IgD-negative memory B cell (primary cell): Measurements from ENCODE around the gene TMEM204. TPM values are rescaled to one million over a fixed set of nuclear protein-coding genes. Genes with fewer than 3 reads are reported as not detected.

Experiments used
- H3K27ac Mint-ChIP-seq, 3 donors: one replicate each; pipeline ENCODE4 v1.8.0; 2020 to 2022; ENCODE audit warnings: mild to moderate bottlenecking in 3 of 3, mixed read lengths in 3 of 3, moderate library complexity in 1 of 3
- H3K27me3 Mint-ChIP-seq: one replicate; pipeline ENCODE4 v1.8.0; 2021; ENCODE audit warnings: mixed read lengths
- H3K36me3 Mint-ChIP-seq: one replicate; pipeline ENCODE4 v1.8.0; 2020; ENCODE audit warnings: mild to moderate bottlenecking, mixed read lengths
- H3K4me1 Mint-ChIP-seq, 3 donors: one replicate each; pipeline ENCODE4 v1.8.0; 2020 to 2022; ENCODE audit warnings: mixed read lengths in 3 of 3, mild to moderate bottlenecking in 1 of 3
- H3K4me3 Mint-ChIP-seq, 4 donors: one replicate each; pipeline ENCODE4 v1.8.0; 2020 to 2022; ENCODE audit warnings: mild to moderate bottlenecking in 4 of 4, mixed read lengths in 4 of 4, moderate library complexity in 3 of 4
- H3K9me3 Mint-ChIP-seq, 3 donors: one replicate each; pipeline ENCODE4 v1.8.0; 2020 to 2021; ENCODE audit warnings: mixed read lengths in 3 of 3, mild to moderate bottlenecking in 1 of 3
- polyA plus RNA-seq: library from polyadenylated mRNA; unstranded; fragments of 300-500 nt; fragmentation: Illumina TruSeq; gene quantifications from one replicate; pipeline ENCODE4 v1.2.3, GENCODE V29; 2021

Gene TMEM204
- polyA plus RNA-seq, 1 donor from 2014 or later: 2.9 TPM

DNA sequence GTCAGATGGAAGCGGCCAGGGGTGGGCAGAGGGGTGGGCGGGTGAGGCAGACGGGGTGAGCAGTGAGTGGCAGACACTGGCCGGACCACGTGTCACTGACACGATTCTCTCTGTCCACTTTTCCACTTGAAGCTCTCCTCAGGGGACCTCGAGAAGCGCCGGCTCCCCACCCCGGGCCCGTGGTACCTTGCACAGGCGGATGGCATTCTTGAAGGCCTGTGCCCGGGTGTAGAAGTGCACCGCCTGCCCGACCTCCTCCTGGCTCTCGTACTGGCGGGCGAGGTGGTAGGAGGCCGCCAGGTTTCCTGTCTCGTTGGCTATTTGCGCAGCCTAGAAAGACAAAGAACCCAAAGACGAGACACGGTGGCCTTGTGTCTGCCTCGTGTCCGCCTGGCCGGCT is 9.1 kb upstream of the TMEM204 start:
- Mint-ChIP-seq H3K4me1 (peaks cover 0 to 4% (median 2%) of the 10 kb centered on the region in 3 donors), H3K27ac (no peak overlapping the region), H3K9me3 (no peaks in the 10 kb centered on the region), H3K4me3 (no peak overlapping the region), H3K36me3 (peaks cover under 1% of the 10 kb centered on the region), H3K27me3 (peaks cover 1% of the 10 kb centered on the region)

- H3K27me3 Mint-ChIP-seq: peaks cover 1% of the 10 kb centered on the region
- no peaks in the 10 kb centered on the region for H3K9me3 Mint-ChIP-seq
- H3K4me3 Mint-ChIP-seq: no peak overlapping the region
- peaks cover 0 to 4% (median 2%) of the 10 kb centered on the region in 3 donors for H3K4me1 Mint-ChIP-seq
- peaks cover 1% of the 10 kb centered on the region for H3K36me3 Mint-ChIP-seq
- H3K27ac Mint-ChIP-seq: no peak overlapping the region
These were observed 7.4 kb upstream of the TMEM204 start for GRCh38 chr16:1525871-1526607.

GRCh38 chr16:1526608-1527555 is 6.6 kb upstream of the TMEM204 start:
- Mint-ChIP-seq H3K4me1 (peaks cover 0 to 4% (median 2%) of the 10 kb centered on the region in 3 donors), H3K27ac (peak overlapping the region in 2 of 3 donors; percentile 16 to 27), H3K9me3 (no peaks in the 10 kb centered on the region), H3K27me3 (peaks cover 1% of the 10 kb centered on the region), H3K36me3 (peaks cover 1% of the 10 kb centered on the region), H3K4me3 (peak overlapping the region in 1 of 4 donors; percentile 43)

- Mint-ChIP-seq H3K9me3 (no peaks in the 10 kb centered on the region), H3K4me3 (peak overlapping the region in 1 of 4 donors; percentile 28), H3K36me3 (peaks cover 1% of the 10 kb centered on the region), H3K27me3 (peaks cover 1% of the 10 kb centered on the region), H3K4me1 (peaks cover 0 to 4% (median 2%) of the 10 kb centered on the region in 3 donors), H3K27ac (peak overlapping the region in 1 of 3 donors; percentile 67)
These were observed 5.3 kb upstream of the TMEM204 start for GRCh38 chr16:1527836-1528811.

GRCh38 chr16:1528921-1529537 is 4.4 kb upstream of the TMEM204 start:
- Mint-ChIP-seq H3K27ac (no peak overlapping the region), H3K4me1 (peaks cover 2 to 4% (median 2%) of the 10 kb centered on the region in 3 donors), H3K9me3 (no peaks in the 10 kb centered on the region), H3K27me3 (peaks cover 1% of the 10 kb centered on the region), H3K36me3 (peaks cover 1% of the 10 kb centered on the region), H3K4me3 (no peak overlapping the region)

GRCh38 chr16:1530349-1530882 is 3.0 kb upstream of the TMEM204 start:
- no peaks in the 10 kb centered on the region for H3K9me3 Mint-ChIP-seq
- H3K4me1 Mint-ChIP-seq: peaks cover 5 to 10% (median 7%) of the 10 kb centered on the region in 3 donors
- no peak overlapping the region for H3K4me3 Mint-ChIP-seq
- H3K27ac Mint-ChIP-seq: no peak overlapping the region
- peaks cover 1% of the 10 kb centered on the region for H3K36me3 Mint-ChIP-seq
- peaks cover 1% of the 10 kb centered on the region for H3K27me3 Mint-ChIP-seq

GRCh38 chr16:1530883-1531637 is 2.4 kb upstream of the TMEM204 start:
- Mint-ChIP-seq H3K36me3 (peaks cover 1% of the 10 kb centered on the region), H3K4me1 (peaks cover 7 to 10% (median 10%) of the 10 kb centered on the region in 3 donors), H3K27me3 (peaks cover 1% of the 10 kb centered on the region), H3K27ac (no peak overlapping the region), H3K4me3 (no peak overlapping the region), H3K9me3 (no peaks in the 10 kb centered on the region)

GRCh38 chr16:1531638-1531910 is 1.9 kb upstream of the TMEM204 start:
- Mint-ChIP-seq H3K36me3 (peaks cover 1% of the 10 kb centered on the region), H3K27ac (no peak overlapping the region), H3K9me3 (no peaks in the 10 kb centered on the region), H3K27me3 (peaks cover 1% of the 10 kb centered on the region), H3K4me3 (no peak overlapping the region), H3K4me1 (peaks cover 7 to 11% (median 10%) of the 10 kb centered on the region in 3 donors)

DNA sequence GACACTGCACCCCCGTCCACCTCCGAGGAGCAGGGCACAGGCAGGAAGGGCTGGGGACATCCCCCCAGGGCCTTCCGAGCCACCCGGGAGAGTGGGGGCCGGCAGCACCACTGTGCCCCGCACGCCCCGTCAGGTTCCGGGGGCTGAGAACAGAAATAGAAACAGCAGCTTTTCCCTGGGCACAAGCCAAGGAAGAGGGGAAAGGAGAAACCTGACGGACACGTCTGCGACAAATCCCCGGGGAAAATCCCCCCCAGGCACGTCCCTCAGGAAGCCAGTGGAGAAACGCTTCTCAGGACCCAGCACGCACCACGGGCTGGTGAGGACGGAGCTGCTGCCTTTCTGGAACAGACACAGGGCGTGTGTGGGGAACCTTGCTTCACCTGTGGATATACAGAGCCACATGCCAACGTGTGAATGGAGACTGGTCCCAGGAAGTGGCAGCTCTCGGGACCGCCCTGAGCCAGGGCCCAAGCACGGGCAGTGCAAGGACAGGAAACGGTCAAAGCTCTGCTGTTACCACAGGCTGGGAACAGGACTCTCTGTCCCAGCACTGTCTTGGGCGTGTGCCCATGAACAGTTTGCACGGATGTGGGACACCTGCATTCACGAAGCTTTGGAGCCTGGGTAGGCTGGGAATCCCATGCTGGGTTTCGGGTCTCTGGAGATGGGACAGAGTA is 1.2 kb upstream of the TMEM204 start:
- Mint-ChIP-seq H3K4me1 (peaks cover 10 to 12% (median 10%) of the 10 kb centered on the region in 3 donors), H3K9me3 (no peaks in the 10 kb centered on the region), H3K27ac (peak overlapping the region in 1 of 3 donors; percentile 50), H3K27me3 (peaks cover 1% of the 10 kb centered on the region), H3K4me3 (peak overlapping the region in 1 of 4 donors; percentile 63), H3K36me3 (peaks cover 1% of the 10 kb centered on the region)

- Mint-ChIP-seq H3K27ac (peak overlapping the region in 1 of 3 donors; percentile 50), H3K4me1 (peaks cover 10 to 12% (median 10%) of the 10 kb centered on the region in 3 donors), H3K27me3 (peaks cover 1% of the 10 kb centered on the region), H3K36me3 (peaks cover 1% of the 10 kb centered on the region), H3K9me3 (no peaks in the 10 kb centered on the region), H3K4me3 (peak overlapping the region in 2 of 4 donors; percentile 63 to 95)
These were observed 695 bp upstream of the TMEM204 start for GRCh38 chr16:1532771-1533170.

GRCh38 chr16:1534021-1535020 is 855 bp downstream of the TMEM204 start:
- H3K9me3 Mint-ChIP-seq: no peaks in the 10 kb centered on the region

More at GRCh38 chr16:1534021-1535020, 855 bp downstream of the TMEM204 start:
- Mint-ChIP-seq H3K4me1 (peaks cover 12 to 18% (median 15%) of the 10 kb centered on the region in 3 donors), H3K27me3 (no peaks in the 10 kb centered on the region), H3K4me3 (peak overlapping the region; percentile 33 to 95 (median 82)), H3K27ac (peak overlapping the region in 1 of 3 donors; percentile 78), H3K36me3 (peaks cover 1% of the 10 kb centered on the region)
